OCI-M2 (cell line): ENCODE data around the gene SLC10A4.
A peak's percentile ranks its signal among the peaks of the same experiment; 100 is the strongest.
"Not testable (repeated sequence)": the region's sequence is repeated elsewhere in the genome, so short reads cannot be mapped to it uniquely, and the experiment has no call there.

ENCODE experiments used
- DNase-seq: peaks from one replicate; lab custom pipeline; 2025; ENCODE audit not compliant: unreplicated experiment; lab: John Stamatoyannopoulos, UW

SLC10A4 gene

GRCh38 chr4:48483006-48483776 is at the start of gene SLC10A4:
Gene SLC10A4, plus strand, starts transcription at chr4:48483343. Its CDS starts 219 bp downstream, at chr4:48483562.
- DNase-seq: peak; percentile 74

GRCh38 chr4:48436318-48436717 is 46.8 kb upstream of the SLC10A4 start:
- DNase-seq: no peak

GRCh38 chr4:48439988-48440387 is 43.2 kb upstream of the SLC10A4 start:
- DNase-seq: no peak

- DNase-seq: not testable (repeated sequence)
Measured at GRCh38 chr4:48440914-48441313, 42.2 kb upstream of the SLC10A4 start.

GRCh38 chr4:48445704-48446103 is 37.4 kb upstream of the SLC10A4 start:
- DNase-seq: no peak

- no peak for DNase-seq
Measured at GRCh38 chr4:48446642-48447041, 36.5 kb upstream of the SLC10A4 start.

GRCh38 chr4:48449151-48449550 is 34.0 kb upstream of the SLC10A4 start:
- DNase-seq: no peak

GRCh38 chr4:48450740-48451139 is 32.4 kb upstream of the SLC10A4 start:
- no peak for DNase-seq

GRCh38 chr4:48451656-48452055 is 31.5 kb upstream of the SLC10A4 start:
- DNase-seq: not testable (repeated sequence)

- no peak for DNase-seq
Measured at GRCh38 chr4:48454591-48454990, 28.6 kb upstream of the SLC10A4 start.

GRCh38 chr4:48461000-48461399 is 22.1 kb upstream of the SLC10A4 start:
- no peak for DNase-seq

GRCh38 chr4:48462363-48462762 is 20.8 kb upstream of the SLC10A4 start:
- no peak for DNase-seq

- DNase-seq: no peak
Measured at GRCh38 chr4:48467442-48467841, 15.7 kb upstream of the SLC10A4 start.

- DNase-seq: no peak
Measured at GRCh38 chr4:48467891-48468290, 15.3 kb upstream of the SLC10A4 start.

- DNase-seq: no peak
Measured at GRCh38 chr4:48470137-48470536, 13.0 kb upstream of the SLC10A4 start.

- no peak for DNase-seq
Measured at GRCh38 chr4:48470570-48470969, 12.6 kb upstream of the SLC10A4 start.

- no peak for DNase-seq
Measured at GRCh38 chr4:48472794-48473193, 10.3 kb upstream of the SLC10A4 start.

- DNase-seq: no peak
Measured at GRCh38 chr4:48475770-48476169, 7.4 kb upstream of the SLC10A4 start.

GRCh38 chr4:48478273-48478672 is 4.9 kb upstream of the SLC10A4 start:
- DNase-seq: no peak

- no peak for DNase-seq
Measured at GRCh38 chr4:48481581-48481980, 1.6 kb upstream of the SLC10A4 start.

GRCh38 chr4:48483777-48484493 is 792 bp downstream of the SLC10A4 start:
- no peak for DNase-seq

GRCh38 chr4:48484494-48485168 is 1.5 kb downstream of the SLC10A4 start:
- no peak for DNase-seq
